HEK293 (cell line): ENCODE results near the gene IL11.

Experiments
- CTCF ChIA-PET: fragments of 350-600 bp; formaldehyde crosslinking; extraction: SDS; loops from one replicate; lab custom pipeline; 2021; ENCODE audit warnings: antibody characterized with exemption; lab: Yijun Ruan, JAX
- POLR2A ChIA-PET: fragments of 300-600 bp; formaldehyde crosslinking; extraction: SDS; loops from one replicate; lab custom pipeline; 2020; ENCODE audit warnings: antibody characterized with exemption, inconsistent platforms; lab: Yijun Ruan, JAX
- H3K27ac ChIP-seq: fragments of 200-500 bp; sonication (Bioruptor generic); 2 replicates; pipeline ENCODE4 v1.5.1; 2014; ENCODE audit warnings: low read depth, low read length, control low read depth, inconsistent platforms; ENCODE audit errors: extremely low read depth
- H3K36me3 ChIP-seq, 2 experiments: fragments of 200-500 bp in 1 of 2; sonication (Bioruptor generic) in 1 of 2; 1 replicate in 1 of 2; 2 replicates in 1 of 2; pipeline ENCODE4 v1.5.1; 2014 to 2017; ENCODE audit warnings: inconsistent platforms in 2 of 2, low read length in 2 of 2; ENCODE audit not compliant: control insufficient read depth in 2 of 2, insufficient read depth in 1 of 2
- H3K4me1 ChIP-seq: fragments of 200-500 bp; sonication (Bioruptor generic); 2 replicates; pipeline ENCODE4 v1.5.1; 2014; ENCODE audit warnings: mild to moderate bottlenecking, low read length, inconsistent platforms; ENCODE audit not compliant: control insufficient read depth, insufficient read depth
- H3K4me3 ChIP-seq: 2 replicates; pipeline ENCODE4 v1.5.1; 2011; ENCODE audit warnings: low read depth, mild to moderate bottlenecking, control low read depth, low read length, moderate library complexity
- H3K9me3 ChIP-seq: fragments of 200-500 bp; sonication (Bioruptor generic); 2 replicates; pipeline ENCODE4 v1.5.1; 2014; ENCODE audit warnings: low read depth, low read length, inconsistent platforms; ENCODE audit not compliant: control insufficient read depth, insufficient read depth
- BCL11A ChIP-seq: fragments of 450-650 bp; formaldehyde crosslinking; IDR thresholded peaks from 2 replicates; pipeline ENCODE4 v1.5.1; 2016; ENCODE audit warnings: low read depth, missing biosample characterization, missing genetic modification characterization
- BCL11B ChIP-seq: fragments of 450-650 bp; formaldehyde crosslinking; IDR thresholded peaks from 2 replicates; pipeline ENCODE4 v1.5.1; 2016; ENCODE audit warnings: low read depth, missing biosample characterization, missing genetic modification characterization
- EGR2 ChIP-seq: fragments of 450-650 bp; formaldehyde crosslinking; IDR thresholded peaks from 2 replicates; pipeline ENCODE4 v1.5.1; 2016; ENCODE audit warnings: low read depth, missing biosample characterization, missing genetic modification characterization
- GLIS2 ChIP-seq: fragments of 450-650 bp; formaldehyde crosslinking; IDR thresholded peaks from 2 replicates; pipeline ENCODE4 v1.5.1; 2016; ENCODE audit warnings: missing biosample characterization, missing genetic modification characterization
- HIC1 ChIP-seq: fragments of 450-650 bp; formaldehyde crosslinking; IDR thresholded peaks from 2 replicates; pipeline ENCODE4 v1.5.1; 2016; ENCODE audit warnings: missing biosample characterization, missing genetic modification characterization
- KLF16 ChIP-seq: fragments of 450-650 bp; formaldehyde crosslinking; IDR thresholded peaks from 2 replicates; pipeline ENCODE4 v1.5.1; 2017; ENCODE audit warnings: missing biosample characterization, missing genetic modification characterization
- PBX3 ChIP-seq: sonication (generic); formaldehyde crosslinking; IDR thresholded peaks from 2 replicates; pipeline ENCODE4 v1.8.1; 2022; ENCODE audit warnings: mild to moderate bottlenecking, moderate library complexity, missing genetic modification reagents
- ZNF16 ChIP-seq: fragments of 450-650 bp; formaldehyde crosslinking; IDR thresholded peaks from 2 replicates; pipeline ENCODE4 v1.5.1; 2016; ENCODE audit warnings: low read depth, missing biosample characterization, missing genetic modification characterization
- ZNF2 ChIP-seq: fragments of 450-650 bp; formaldehyde crosslinking; IDR thresholded peaks from 2 replicates; pipeline ENCODE4 v1.5.1; 2016; ENCODE audit warnings: missing biosample characterization, missing genetic modification characterization
- ZNF335 ChIP-seq: fragments of 450-650 bp; formaldehyde crosslinking; conservative IDR thresholded peaks from 2 replicates; pipeline ENCODE4 v1.5.1; 2016; ENCODE audit warnings: missing biosample characterization, missing genetic modification characterization
- ZNF341 ChIP-seq: fragments of 450-650 bp; formaldehyde crosslinking; IDR thresholded peaks from 2 replicates; pipeline ENCODE4; 2016; ENCODE audit warnings: low read depth, missing biosample characterization, missing genetic modification characterization
- ZNF391 ChIP-seq: fragments of 450-650 bp; formaldehyde crosslinking; IDR thresholded peaks from 2 replicates; pipeline ENCODE4 v1.5.1; 2016; ENCODE audit warnings: low read depth, missing biosample characterization, missing genetic modification characterization, borderline replicate concordance
- ZNF518A ChIP-seq: fragments of 450-650 bp; formaldehyde crosslinking; conservative IDR thresholded peaks from 2 replicates; pipeline ENCODE4 v1.5.1; 2016; ENCODE audit warnings: low read depth, missing biosample characterization, missing genetic modification characterization
- ZNF843 ChIP-seq: fragments of 450-650 bp; formaldehyde crosslinking; IDR thresholded peaks from 2 replicates; pipeline ENCODE4 v1.5.1; 2016; ENCODE audit warnings: missing biosample characterization, missing genetic modification characterization
- ZSCAN23 ChIP-seq: fragments of 450-650 bp; formaldehyde crosslinking; IDR thresholded peaks from 2 replicates; pipeline ENCODE4 v1.5.1; 2016; ENCODE audit warnings: missing biosample characterization, missing genetic modification characterization
- ZSCAN5A ChIP-seq: fragments of 450-650 bp; formaldehyde crosslinking; IDR thresholded peaks from 2 replicates; pipeline ENCODE4 v1.5.1; 2016; ENCODE audit warnings: missing biosample characterization, missing genetic modification characterization
- TF ChIP-seq, protein P1 (sequence below): fragments of 450-650 bp; formaldehyde crosslinking; IDR thresholded peaks from 2 replicates; pipeline ENCODE4 v1.5.1; 2016; ENCODE audit warnings: missing biosample characterization, missing genetic modification characterization
- TF ChIP-seq, protein P2 (sequence below): fragments of 450-650 bp; formaldehyde crosslinking; IDR thresholded peaks from 2 replicates; pipeline ENCODE4 v1.5.1; 2016; ENCODE audit warnings: missing biosample characterization, missing genetic modification characterization

The IL11 gene

GRCh38 chr19:55340784-55341147 is 29.5 kb downstream of the IL11 start (continued):
- TF ChIP-seq ZNF335 (tag by site-specific recombination) = peak; percentile 35; the same call in 1 of the 2 replicates
- TF ChIP-seq ZNF843 = peak; percentile 32; the same call in 1 of the 2 replicates
- TF ChIP-seq ZNF391 (tag by site-specific recombination) = peak; percentile 13; the same call in 1 of the 2 replicates
- 0 out of 2 replicates have a peak, but pooled peaks have one; percentile 19 for TF ChIP-seq EGR2 (tag by site-specific recombination)
- TF ChIP-seq BCL11B = peak; percentile 59; the same call in 1 of the 2 replicates
- TF ChIP-seq, protein P1, sequence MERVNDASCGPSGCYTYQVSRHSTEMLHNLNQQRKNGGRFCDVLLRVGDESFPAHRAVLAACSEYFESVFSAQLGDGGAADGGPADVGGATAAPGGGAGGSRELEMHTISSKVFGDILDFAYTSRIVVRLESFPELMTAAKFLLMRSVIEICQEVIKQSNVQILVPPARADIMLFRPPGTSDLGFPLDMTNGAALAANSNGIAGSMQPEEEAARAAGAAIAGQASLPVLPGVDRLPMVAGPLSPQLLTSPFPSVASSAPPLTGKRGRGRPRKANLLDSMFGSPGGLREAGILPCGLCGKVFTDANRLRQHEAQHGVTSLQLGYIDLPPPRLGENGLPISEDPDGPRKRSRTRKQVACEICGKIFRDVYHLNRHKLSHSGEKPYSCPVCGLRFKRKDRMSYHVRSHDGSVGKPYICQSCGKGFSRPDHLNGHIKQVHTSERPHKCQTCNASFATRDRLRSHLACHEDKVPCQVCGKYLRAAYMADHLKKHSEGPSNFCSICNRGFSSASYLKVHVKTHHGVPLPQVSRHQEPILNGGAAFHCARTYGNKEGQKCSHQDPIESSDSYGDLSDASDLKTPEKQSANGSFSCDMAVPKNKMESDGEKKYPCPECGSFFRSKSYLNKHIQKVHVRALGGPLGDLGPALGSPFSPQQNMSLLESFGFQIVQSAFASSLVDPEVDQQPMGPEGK (tag by site-specific recombination) = peak; percentile 94
- TF ChIP-seq KLF16 (tag by site-specific recombination) = 0 out of 2 replicates have a peak, but pooled peaks have one; percentile 7
- 0 out of 2 replicates have a peak, but pooled peaks have one; percentile 23 for TF ChIP-seq PBX3
- TF ChIP-seq, protein P2, sequence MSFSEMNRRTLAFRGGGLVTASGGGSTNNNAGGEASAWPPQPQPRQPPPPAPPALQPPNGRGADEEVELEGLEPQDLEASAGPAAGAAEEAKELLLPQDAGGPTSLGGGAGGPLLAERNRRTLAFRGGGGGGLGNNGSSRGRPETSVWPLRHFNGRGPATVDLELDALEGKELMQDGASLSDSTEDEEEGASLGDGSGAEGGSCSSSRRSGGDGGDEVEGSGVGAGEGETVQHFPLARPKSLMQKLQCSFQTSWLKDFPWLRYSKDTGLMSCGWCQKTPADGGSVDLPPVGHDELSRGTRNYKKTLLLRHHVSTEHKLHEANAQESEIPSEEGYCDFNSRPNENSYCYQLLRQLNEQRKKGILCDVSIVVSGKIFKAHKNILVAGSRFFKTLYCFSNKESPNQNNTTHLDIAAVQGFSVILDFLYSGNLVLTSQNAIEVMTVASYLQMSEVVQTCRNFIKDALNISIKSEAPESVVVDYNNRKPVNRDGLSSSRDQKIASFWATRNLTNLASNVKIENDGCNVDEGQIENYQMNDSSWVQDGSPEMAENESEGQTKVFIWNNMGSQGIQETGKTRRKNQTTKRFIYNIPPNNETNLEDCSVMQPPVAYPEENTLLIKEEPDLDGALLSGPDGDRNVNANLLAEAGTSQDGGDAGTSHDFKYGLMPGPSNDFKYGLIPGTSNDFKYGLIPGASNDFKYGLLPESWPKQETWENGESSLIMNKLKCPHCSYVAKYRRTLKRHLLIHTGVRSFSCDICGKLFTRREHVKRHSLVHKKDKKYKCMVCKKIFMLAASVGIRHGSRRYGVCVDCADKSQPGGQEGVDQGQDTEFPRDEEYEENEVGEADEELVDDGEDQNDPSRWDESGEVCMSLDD = peak; percentile 60; the same call in 1 of the 2 replicates
- peak; percentile 90 for TF ChIP-seq GLIS2 (tag by site-specific recombination)
- TF ChIP-seq HIC1 (tag by site-specific recombination) = peak; percentile 75

DNA sequence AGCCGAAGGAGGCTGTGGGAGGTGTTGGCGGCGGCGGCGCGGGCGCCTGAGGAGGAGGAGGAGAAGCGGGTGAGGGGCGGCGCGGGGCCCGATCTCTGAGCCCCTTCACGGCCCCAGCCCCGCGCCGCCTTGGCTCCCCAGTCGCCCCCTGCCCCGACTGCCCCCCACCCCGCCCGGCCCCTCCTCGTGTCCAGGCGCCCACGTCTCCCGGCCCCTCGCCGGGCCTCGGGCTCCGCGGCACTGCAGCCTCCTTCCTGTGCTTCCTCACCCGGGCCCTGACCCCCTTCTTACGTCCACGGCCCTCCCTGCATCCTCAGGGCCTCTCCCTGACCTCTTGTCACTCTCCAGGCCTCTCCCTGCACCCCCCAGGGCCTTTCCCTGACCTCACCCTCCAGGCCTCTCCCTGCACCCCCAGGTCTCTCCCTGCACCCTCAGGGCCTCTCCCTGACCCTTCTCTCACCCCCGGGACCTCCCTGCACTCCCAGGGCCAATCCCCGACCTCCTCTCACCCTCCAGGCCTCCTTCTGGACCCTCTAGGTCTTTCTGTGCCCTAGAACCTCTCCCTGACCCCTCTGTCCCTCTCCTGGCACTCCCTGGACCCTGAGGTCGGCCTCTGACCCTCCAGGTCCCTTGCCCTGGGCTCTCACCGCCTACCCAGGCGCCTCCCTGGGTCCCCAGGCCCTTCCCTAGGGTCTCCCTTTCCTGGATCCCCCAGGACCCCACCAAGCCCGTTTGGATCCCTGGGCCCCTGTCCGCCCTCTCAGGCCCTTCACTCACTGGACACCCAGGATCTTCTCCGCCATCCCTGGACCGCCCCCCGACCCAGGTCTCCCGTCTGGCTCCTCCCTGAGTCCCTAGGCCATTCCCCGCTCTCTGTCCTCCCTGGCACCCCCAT is 30.1 kb downstream of the IL11 start:
- H3K27ac ChIP-seq = peak overlapping the region; percentile 89
- CTCF ChIA-PET = interaction anchor here (0.5 to 2.0 kb wide), 13 partner anchors 10 to 266 kb away, joined by 3 to 17 read pairs (median 4); partner anchors contain the start of gene ZNF865
- TF ChIP-seq EGR2 (tag by site-specific recombination) = no peak
- no peak for TF ChIP-seq ZSCAN5A (tag by site-specific recombination)
- TF ChIP-seq ZSCAN23 (tag by site-specific recombination) = no peak
- 0 out of 2 replicates have a peak, but pooled peaks have one; percentile 12 for TF ChIP-seq ZNF341
- no peak for TF ChIP-seq ZNF2
- no peak for TF ChIP-seq ZNF518A (tag by site-specific recombination)
- TF ChIP-seq BCL11B = peak; percentile 93; the same call in 1 of the 2 replicates
- peak; percentile 15; the same call in 1 of the 2 replicates for TF ChIP-seq ZNF16 (tag by site-specific recombination)
- 0 out of 2 replicates have a peak, but pooled peaks have one; percentile 12 for TF ChIP-seq BCL11A (tag by site-specific recombination)

More for the DNA sequence above, 30.1 kb downstream of the IL11 start:
- POLR2A ChIA-PET = interaction anchor here (0.6 to 2.4 kb wide), 52 partner anchors 9 to 314 kb away, joined by 3 to 95 read pairs (median 4); partner anchors contain the start of genes BRSK1, FIZ1, GARIN5B and HSPBP1
- H3K36me3 ChIP-seq = peaks cover 3 to 35% of the 10 kb centered on the region in 2 experiments
- peak overlapping the region; percentile 88 for H3K4me3 ChIP-seq
- peaks cover 14% of the 10 kb centered on the region for H3K4me1 ChIP-seq
- no peaks in the 10 kb centered on the region for H3K9me3 ChIP-seq
